ENCODE measurements around the gene SLC35F2. TPM values are rescaled to one million over a fixed set of nuclear protein-coding genes. Genes with fewer than 3 reads are reported as not detected.

SLC35F2 gene
- total and polyA plus RNA-seq, 2 of the 4 experiments (the other 2 are of a cell fraction), result 4.9 to 15.4 TPM

DNA sequence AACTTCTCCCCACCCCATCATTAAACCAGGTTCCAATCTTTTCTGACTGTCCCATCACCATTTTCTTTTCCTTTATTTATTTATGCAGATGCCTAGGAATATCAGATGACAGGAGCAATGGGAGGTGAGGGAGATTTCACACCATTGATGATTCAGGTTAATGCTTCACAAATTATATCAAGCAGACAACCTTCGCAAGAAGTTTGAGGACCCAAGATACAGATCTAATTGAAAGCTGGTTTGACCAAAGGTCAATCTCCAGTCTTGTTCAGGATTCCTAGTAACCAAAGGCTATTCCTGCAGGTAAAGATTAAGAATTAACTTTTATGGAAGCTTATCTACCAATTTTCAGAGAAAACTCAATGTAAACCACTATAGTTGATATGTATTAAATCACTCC is 54.4 kb downstream of the SLC35F2 start:
- no peaks in the 10 kb centered on the region for H4K20me1 ChIP-seq (ENCODE audit: insufficient read depth, low read length)
- no peak overlapping the region for H3K4ac ChIP-seq (ENCODE audit: low read depth, low read length)
- no peak overlapping the region for H3K4me3 ChIP-seq (ENCODE audit: insufficient read depth, low read depth, low read length)
- H3K9ac ChIP-seq (ENCODE audit: low read depth, low read length), result no peak overlapping the region
- no peak overlapping the region for H4K8ac ChIP-seq (ENCODE audit: low read depth in 2 of 2, low read length in 2 of 2)
- H3K9me1 ChIP-seq (ENCODE audit: insufficient read depth, low read length), result no peaks in the 10 kb centered on the region; the same call in 1 of the 2 replicates
- H4K5ac ChIP-seq (ENCODE audit: low read depth, low read length), result no peak overlapping the region
- peaks cover 3% of the 10 kb centered on the region; the same call in 1 of the 2 replicates for H3K36me3 ChIP-seq (ENCODE audit: control insufficient read depth, insufficient read depth, low read length)
- H4K91ac ChIP-seq (ENCODE audit: insufficient read depth, low read depth, low read length), result no peak overlapping the region
- intact Hi-C loops (cut with micrococcal nuclease) (no loop called here), dilution Hi-C loops (cut with HindIII; ENCODE audit: low sequenced_read_pairs, unreplicated experiment) (no loop called here), in situ Hi-C loops (cut with MboI; ENCODE audit: low sequenced_read_pairs) (no loop called here)
- BruUV-seq (replicated peaks), result no TSS peak
- no peaks in the 10 kb centered on the region for H3K79me1 ChIP-seq (ENCODE audit: low read depth in 1 of 2, low read length in 2 of 2)
- H3K9me3 ChIP-seq (ENCODE audit: control insufficient read depth, insufficient read depth, low read length), result no peaks in the 10 kb centered on the region
- H2BK120ac ChIP-seq (ENCODE audit: low read depth, low read length), result no peak overlapping the region
- H2BK15ac ChIP-seq (ENCODE audit: low read depth, low read length), result no peak overlapping the region
- no peak overlapping the region for H2AFZ ChIP-seq (replicated peaks; ENCODE audit: low read length, poor library complexity)
- no peak overlapping the region for H2BK20ac ChIP-seq (ENCODE audit: low read depth, low read length)
- H3K23ac ChIP-seq (ENCODE audit: low read depth, low read length), result no peak overlapping the region
- H3K56ac ChIP-seq (ENCODE audit: extremely low read depth, insufficient read depth, low read length), result no peak overlapping the region
- no peak overlapping the region for H3K27ac ChIP-seq (ENCODE audit: insufficient read depth, low read length)
- TF ChIP-seq SMC3 (IDR thresholded peaks at IDR 0.05; ENCODE audit: low read depth, low read length) (no peak), FOS (IDR thresholded peaks at IDR 0.05; ENCODE audit: low read depth, low read length) (no peak), CEBPB (IDR thresholded peaks at IDR 0.05; ENCODE audit: low read depth, low read length) (no peak), RFX5 (IDR thresholded peaks at IDR 0.05; ENCODE audit: low read depth, low read length) (no peak), BHLHE40 (IDR thresholded peaks at IDR 0.05; ENCODE audit: low read depth, low read length) (no peak), NFE2L2 (IDR thresholded peaks at IDR 0.05; ENCODE audit: low read depth, low read length) (no peak), RCOR1 (IDR thresholded peaks at IDR 0.05; ENCODE audit: insufficient replicate concordance, low read length) (no peak), CHD1 (IDR thresholded peaks at IDR 0.05; ENCODE audit: low read depth, low read length) (no peak), MAZ (IDR thresholded peaks at IDR 0.05; ENCODE audit: borderline replicate concordance, low read depth, low read length) (no peak)
- TF ChIP-seq, protein P1, sequence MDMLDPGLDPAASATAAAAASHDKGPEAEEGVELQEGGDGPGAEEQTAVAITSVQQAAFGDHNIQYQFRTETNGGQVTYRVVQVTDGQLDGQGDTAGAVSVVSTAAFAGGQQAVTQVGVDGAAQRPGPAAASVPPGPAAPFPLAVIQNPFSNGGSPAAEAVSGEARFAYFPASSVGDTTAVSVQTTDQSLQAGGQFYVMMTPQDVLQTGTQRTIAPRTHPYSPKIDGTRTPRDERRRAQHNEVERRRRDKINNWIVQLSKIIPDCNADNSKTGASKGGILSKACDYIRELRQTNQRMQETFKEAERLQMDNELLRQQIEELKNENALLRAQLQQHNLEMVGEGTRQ (IDR thresholded peaks at IDR 0.05; ENCODE audit: low read depth, low read length), result no peak
- TF ChIP-seq, protein P2, sequence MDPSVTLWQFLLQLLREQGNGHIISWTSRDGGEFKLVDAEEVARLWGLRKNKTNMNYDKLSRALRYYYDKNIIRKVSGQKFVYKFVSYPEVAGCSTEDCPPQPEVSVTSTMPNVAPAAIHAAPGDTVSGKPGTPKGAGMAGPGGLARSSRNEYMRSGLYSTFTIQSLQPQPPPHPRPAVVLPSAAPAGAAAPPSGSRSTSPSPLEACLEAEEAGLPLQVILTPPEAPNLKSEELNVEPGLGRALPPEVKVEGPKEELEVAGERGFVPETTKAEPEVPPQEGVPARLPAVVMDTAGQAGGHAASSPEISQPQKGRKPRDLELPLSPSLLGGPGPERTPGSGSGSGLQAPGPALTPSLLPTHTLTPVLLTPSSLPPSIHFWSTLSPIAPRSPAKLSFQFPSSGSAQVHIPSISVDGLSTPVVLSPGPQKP (IDR thresholded peaks at IDR 0.05; ENCODE audit: borderline replicate concordance, low read depth, low read length), result no peak
- ATAC-seq (ENCODE audit: low read depth) (no peak), DNase-seq (no peak)
- CTCF ChIA-PET, result no interaction called here
- no peak overlapping the region for H3K4me2 ChIP-seq (ENCODE audit: low read depth, low read length)
- POLR2A ChIA-PET (ENCODE audit: unreplicated experiment), result no interaction called here
- H2BK5ac ChIP-seq (ENCODE audit: low read depth, low read length, poor library complexity, severe bottlenecking), result no peak overlapping the region
- H2AK9ac ChIP-seq (replicated peaks; ENCODE audit: low read depth, low read length, poor library complexity), result no peak overlapping the region
- H3K14ac ChIP-seq (replicated peaks; ENCODE audit: low read depth, low read length), result no peak overlapping the region
- H3K18ac ChIP-seq (ENCODE audit: low read depth, low read length), result no peak overlapping the region
- H3K27me3 ChIP-seq (ENCODE audit: control insufficient read depth, insufficient read depth, low read length), result no peaks in the 10 kb centered on the region
- no peaks in the 10 kb centered on the region for H3K4me1 ChIP-seq (ENCODE audit: control insufficient read depth, insufficient read depth, low read length)
- no CpG with 5 or more reads among the region's 1 CpG for WGBS, 2 experiments (ENCODE audit: extremely low coverage in 2 of 2, insufficient read length in 1 of 2)
- H2AK5ac ChIP-seq (ENCODE audit: low read depth, low read length), result no peak overlapping the region

Data from IMR-90 (cell line).